ENCODE data around the gene MUTYH. TPM values are rescaled to one million over a fixed set of nuclear protein-coding genes. Genes with fewer than 3 reads are reported as not detected.

Gene MUTYH
- total RNA-seq, 1 donor: 16.8 TPM

GRCh38 chr1:45325851-45326506 lies 14.3 kb downstream of the MUTYH start:
- DNase-seq (ENCODE audit: low read depth): no peak
- no peak overlapping the region for H3K4me3 ChIP-seq (ENCODE audit: low read depth, low read length)
- no peak for TF ChIP-seq CTCF (IDR thresholded peaks at IDR 0.05; ENCODE audit: insufficient read depth, low read length)

GRCh38 chr1:45322486-45323040 lies 17.7 kb downstream of the MUTYH start:
- H3K4me3 ChIP-seq (ENCODE audit: low read depth, low read length): no peak overlapping the region
- DNase-seq (ENCODE audit: low read depth): no peak
- no peak for TF ChIP-seq CTCF (IDR thresholded peaks at IDR 0.05; ENCODE audit: insufficient read depth, low read length)

- H3K4me3 ChIP-seq (ENCODE audit: low read depth, low read length): no peak overlapping the region
- no peak for TF ChIP-seq CTCF (IDR thresholded peaks at IDR 0.05; ENCODE audit: insufficient read depth, low read length)
- no peak for DNase-seq (ENCODE audit: low read depth)
Observed at GRCh38 chr1:45321444-45321843, 18.8 kb downstream of the MUTYH start.

- DNase-seq (ENCODE audit: low read depth): no peak
- H3K4me3 ChIP-seq (ENCODE audit: low read depth, low read length): no peak overlapping the region
- TF ChIP-seq CTCF (IDR thresholded peaks at IDR 0.05; ENCODE audit: insufficient read depth, low read length): no peak
Observed at GRCh38 chr1:45319761-45320160, 20.5 kb downstream of the MUTYH start.

DNA sequence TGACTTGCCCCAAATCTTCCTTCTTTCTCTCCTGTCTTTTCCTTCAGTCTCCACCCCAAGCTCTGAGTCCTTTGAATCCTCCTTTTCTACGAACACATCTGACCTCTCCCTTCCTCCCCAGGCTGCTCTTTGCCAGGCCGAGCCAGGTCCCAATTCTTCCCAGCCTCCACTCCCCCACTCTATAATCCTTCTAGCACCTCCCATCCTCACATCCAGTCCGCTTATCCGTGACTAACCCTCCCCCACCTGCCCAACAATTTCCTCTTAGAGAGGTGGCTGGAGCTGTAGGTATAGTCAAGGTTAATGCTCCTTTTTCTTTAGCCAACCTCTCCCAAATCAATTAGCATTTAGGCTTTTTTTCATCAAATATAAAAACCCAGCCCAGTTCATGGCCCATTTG lies 23.1 kb downstream of the MUTYH start:
- TF ChIP-seq CTCF (IDR thresholded peaks at IDR 0.05; ENCODE audit: insufficient read depth, low read length): no peak
- no peak overlapping the region for H3K4me3 ChIP-seq (ENCODE audit: low read depth, low read length)

GRCh38 chr1:45314266-45314665 lies 26.0 kb downstream of the MUTYH start:
- no peak for DNase-seq (ENCODE audit: low read depth)
- H3K4me3 ChIP-seq (ENCODE audit: low read depth, low read length): no peak overlapping the region
- TF ChIP-seq CTCF (IDR thresholded peaks at IDR 0.05; ENCODE audit: insufficient read depth, low read length): no peak

More for the DNA sequence above, 23.1 kb downstream of the MUTYH start:
- no peak for DNase-seq (ENCODE audit: low read depth)

- no peak overlapping the region for H3K4me3 ChIP-seq (ENCODE audit: low read depth, low read length)
- no peak for TF ChIP-seq CTCF (IDR thresholded peaks at IDR 0.05; ENCODE audit: insufficient read depth, low read length)
- no peak for DNase-seq (ENCODE audit: low read depth)
Observed at GRCh38 chr1:45306905-45307304, 33.3 kb downstream of the MUTYH start.
